Renal cortex interstitium (tissue), 11 donors: ENCODE results near the gene FOXK1. TPM values are rescaled to one million over a fixed set of nuclear protein-coding genes. Genes with fewer than 3 reads are reported as not detected.
A peak's percentile ranks its signal among the peaks of the same experiment; 100 is the strongest.

ENCODE experiments used
- DNase-seq, 11 donors: peaks; one replicate each; pipeline ENCODE4 v3.0.0-alpha.2; 2013; ENCODE audit warnings: low read depth in 9 of 11, low spot score in 4 of 11; ENCODE audit errors: extremely low read depth in 1 of 11
- polyA plus RNA-seq, 3 donors: library from polyadenylated mRNA; unstranded; fragments of 120-200 nt; gene quantifications; one replicate each; pipeline ENCODE4 v1.2.1, GENCODE V29; 2013; ENCODE audit not compliant: insufficient read length in 3 of 3

FOXK1 gene
- polyA plus RNA-seq, 3 donors: 16.9 to 19.8 (median 19.5) TPM

DNA sequence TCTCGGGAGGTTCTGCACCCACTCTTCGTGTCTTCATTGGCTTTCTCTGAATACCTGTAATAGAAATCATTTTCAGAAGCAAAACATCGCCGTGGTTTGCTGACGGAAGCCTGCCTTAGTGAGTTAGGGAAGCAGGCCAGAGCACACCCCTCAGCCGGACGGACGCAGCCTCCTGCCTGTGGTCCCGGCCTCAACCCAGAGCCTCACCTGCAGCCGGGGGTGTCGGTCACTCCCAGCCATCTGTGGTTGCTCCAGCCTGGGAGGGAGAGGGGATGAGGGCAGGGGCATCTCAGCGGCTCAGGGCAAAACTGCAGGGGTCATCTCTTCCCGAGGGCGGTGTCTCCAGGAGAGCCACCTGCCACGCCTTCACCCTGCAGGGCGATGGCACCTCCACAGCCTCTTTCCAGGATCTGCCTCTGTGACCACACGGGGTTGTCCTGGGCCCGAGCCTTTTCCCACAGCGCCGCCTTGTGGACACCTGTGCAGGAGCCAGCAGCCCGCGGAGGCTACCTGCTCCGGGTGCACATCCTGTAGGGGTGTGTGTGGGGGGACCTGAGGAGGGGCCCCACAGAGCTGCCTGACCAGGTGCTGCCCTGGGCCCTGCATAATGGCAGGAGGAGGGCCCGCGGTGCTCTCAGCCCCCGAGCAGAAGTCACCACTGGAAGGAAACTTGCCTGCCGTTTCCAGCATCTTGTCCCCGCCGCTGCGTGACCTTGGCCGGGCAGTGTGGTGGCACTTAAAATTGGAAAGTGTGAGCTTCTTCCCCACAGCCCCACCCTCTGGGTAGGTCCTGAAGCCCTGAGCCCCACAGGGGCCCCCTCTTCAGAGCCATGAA, 71.7 kb downstream of the FOXK1 start:
- DNase-seq: peak in 1 of 11 donors; percentile 40

DNA sequence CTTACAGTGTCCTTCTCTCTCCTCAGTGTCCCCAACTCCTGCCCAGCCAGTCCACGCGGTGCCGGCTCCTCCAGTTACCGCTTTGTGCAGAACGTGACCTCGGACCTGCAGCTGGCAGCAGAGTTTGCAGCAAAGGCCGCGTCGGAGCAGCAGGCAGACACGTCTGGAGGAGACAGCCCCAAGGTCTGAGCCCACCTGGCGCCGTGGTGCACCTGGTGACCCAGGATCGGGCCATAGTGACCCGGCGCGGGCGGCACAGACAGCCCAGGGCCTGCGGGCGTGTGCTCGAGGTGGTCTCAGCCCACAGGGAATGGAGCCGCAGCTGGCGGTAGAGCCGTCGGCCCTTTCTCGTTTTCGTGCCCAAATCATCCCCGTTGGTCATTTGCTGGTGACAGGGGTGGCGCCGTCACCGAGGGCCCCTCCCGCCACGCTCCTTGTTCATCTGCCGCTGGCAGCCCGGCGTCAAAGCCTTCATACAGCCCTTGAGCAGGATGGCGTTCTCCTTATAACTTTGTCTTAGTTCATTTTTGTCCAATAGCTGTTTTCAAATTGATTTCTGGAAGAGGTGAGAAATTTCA, 72.4 kb downstream of the FOXK1 start:
- no peak for DNase-seq

DNA sequence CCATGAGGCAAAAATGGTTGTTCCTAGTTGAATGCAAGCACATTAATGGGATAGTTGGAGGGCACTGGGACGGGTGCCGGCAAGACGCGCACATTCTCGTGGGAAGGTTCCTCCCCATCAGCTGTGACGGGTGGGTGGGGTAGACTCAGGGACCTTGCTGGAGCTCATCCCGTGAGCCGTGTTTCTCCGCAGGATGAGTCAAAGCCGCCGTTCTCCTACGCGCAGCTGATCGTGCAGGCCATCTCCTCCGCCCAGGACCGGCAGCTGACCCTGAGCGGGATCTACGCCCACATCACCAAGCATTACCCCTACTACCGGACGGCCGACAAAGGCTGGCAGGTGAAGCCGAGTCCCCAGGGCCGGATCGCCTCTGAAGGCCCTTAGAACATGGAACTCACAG, 73.0 kb downstream of the FOXK1 start:
- DNase-seq: no peak

DNA sequence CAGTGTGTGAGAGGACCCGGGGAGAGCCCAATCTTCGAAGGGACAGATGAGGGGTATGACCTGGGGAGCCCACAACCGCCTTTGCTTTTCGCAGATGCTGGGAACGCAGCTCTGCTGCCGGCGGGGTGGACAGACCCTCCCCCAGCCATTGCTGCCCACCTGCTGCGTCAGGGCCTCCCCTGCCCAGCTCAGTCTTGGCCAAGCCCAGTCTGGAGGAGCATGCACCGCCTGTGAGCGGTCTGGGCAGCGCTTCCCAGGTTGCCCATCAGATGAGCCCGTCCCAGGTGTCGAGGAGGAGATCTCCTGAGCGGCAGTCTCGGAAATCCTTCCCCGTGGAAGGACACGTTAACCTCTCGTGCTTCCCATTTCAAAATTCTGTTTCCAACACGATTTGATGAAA, 76.0 kb downstream of the FOXK1 start:
- DNase-seq: no peak

DNA sequence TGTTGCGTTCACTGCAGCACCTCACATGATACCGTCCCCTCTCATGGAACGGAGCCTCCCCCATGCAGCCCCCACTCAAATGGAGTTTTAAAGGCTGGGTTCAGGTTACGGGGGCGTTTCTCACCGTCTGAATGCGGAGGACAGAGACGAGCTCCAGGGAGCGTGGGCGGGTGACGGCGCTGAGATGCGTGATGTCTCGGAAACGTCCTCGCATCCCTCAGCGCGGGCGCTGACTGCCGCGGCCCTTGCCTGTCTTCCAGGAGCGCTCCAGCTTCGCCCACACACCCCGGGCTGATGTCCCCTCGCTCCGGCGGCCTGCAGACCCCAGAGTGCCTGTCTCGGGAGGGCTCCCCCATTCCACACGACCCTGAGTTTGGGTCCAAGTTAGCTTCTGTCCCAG, 76.7 kb downstream of the FOXK1 start:
- no peak for DNase-seq

DNA sequence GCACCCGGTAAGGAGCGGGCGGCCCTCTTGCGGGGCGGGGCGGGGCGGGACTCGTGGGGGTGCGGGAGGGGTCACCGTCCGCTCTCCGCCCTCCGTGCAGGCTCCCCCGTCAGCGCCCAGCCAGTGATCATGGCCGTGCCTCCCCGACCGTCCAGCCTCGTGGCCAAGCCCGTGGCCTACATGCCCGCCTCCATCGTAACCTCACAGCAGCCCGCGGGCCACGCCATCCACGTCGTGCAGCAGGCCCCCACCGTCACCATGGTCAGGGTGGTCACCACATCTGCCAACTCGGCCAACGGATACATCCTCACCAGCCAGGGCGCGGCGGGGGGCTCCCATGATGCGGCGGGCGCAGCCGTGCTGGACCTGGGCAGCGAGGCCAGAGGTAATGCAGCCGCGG, 77.1 kb downstream of the FOXK1 start:
- no peak for DNase-seq

DNA sequence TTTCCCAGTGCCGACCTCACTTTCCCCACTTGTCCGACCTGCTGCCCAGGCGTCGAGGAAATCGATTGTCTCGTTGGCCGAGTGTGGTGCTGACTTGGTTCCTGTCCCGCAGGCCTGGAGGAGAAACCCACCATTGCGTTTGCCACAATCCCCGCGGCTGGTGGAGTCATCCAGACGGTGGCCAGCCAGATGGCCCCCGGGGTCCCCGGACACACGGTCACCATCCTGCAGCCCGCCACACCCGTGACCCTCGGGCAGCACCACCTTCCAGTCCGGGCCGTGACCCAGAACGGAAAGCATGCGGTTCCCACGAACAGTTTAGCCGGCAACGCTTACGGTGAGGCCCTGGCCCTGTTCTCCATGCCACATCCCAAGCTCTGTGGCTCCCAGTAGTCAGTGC, 78.9 kb downstream of the FOXK1 start:
- DNase-seq: no peak

DNA sequence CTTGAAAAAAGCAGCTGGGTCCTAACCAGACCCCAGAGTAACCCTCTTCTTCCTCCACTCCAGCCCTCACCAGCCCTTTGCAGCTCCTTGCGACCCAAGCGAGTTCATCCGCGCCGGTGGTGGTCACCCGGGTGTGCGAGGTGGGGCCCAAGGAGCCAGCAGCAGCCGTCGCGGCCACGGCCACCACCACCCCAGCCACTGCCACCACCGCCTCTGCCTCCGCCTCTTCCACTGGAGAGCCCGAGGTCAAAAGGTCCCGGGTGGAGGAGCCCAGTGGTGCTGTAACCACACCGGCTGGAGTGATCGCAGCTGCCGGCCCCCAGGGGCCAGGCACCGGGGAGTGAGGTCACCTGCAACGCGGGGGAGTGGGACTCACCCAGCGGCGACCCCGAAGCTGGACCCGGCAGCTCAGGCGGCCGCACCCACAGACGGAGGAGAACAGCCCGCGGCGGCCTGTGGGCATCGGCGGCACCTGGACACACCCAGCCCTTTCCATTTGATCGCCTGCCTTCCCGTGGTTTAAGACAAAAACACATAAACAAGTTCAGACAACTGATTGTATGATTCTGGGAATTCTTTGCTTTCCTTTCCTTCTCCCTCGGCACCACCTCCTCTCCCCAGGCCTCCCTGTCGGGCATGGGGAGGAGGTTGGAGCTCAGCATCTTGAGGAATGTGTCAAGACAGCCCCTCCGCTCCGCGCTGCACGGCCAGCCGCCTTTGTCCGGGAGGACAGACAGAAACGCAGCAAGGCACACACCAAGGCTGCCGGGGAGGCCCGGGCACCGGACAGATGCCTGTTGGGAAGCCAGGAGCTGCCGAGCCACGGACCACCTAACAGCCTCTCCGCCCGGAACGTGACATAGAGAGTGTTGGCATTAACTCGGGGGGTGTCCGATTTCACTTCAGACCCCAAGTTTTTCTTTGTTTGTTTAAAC, 80.3 kb downstream of the FOXK1 start:
- no peak for DNase-seq

DNA sequence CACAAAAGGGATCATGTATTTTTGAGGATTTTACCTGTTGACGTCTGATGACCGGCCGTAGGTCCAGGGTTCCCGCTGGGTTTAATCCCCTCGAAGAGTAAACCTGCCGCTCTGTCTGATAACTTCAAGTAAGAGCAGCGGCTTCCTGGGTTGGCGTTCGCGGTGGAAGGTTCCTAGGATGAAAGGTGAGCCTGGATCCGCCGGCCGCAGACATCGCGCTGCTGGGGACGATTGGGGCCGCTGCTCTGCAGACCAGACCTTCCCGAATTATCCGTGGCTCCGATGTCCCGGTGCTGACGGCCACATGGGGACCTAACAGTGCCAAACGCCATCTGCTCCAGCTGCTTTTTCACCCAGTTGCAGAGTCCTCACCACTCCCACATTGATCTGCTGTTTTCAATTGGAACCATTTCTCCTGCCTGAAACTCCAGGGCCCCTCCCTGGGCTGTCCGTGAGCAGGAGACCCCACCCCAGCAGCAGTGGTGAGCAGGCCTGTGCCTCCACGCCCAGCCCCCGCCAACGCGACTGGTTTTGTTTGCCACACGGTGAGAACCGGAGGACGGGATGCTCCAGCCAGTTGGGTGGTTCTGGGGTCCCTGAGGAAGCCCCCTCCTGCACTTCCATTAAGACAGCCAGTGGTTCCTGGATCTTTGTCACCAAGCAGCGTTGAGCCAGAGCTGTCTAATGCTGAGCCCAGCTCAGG, 81.1 kb downstream of the FOXK1 start:
- DNase-seq: no peak

DNA sequence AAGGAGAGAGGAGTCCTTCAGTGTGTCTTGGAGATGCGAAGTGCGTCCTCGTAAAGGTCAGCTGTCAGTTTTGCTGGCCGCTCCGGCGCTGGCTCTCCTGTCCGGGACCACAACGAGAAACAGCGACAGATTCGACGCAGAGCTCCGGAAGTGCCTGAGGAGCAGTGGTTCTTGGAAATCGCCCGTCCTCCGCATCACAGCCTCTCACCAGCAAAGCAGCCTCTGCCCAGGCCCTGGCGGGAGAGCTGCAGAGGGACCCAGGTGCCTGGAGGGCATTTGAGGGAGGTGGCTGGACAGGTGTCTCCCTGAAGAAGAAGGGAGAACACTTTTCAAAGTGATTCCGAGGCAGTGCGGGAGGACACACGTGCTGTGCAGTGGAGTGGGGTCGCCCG, 81.7 kb downstream of the FOXK1 start:
- no peak for DNase-seq

DNA sequence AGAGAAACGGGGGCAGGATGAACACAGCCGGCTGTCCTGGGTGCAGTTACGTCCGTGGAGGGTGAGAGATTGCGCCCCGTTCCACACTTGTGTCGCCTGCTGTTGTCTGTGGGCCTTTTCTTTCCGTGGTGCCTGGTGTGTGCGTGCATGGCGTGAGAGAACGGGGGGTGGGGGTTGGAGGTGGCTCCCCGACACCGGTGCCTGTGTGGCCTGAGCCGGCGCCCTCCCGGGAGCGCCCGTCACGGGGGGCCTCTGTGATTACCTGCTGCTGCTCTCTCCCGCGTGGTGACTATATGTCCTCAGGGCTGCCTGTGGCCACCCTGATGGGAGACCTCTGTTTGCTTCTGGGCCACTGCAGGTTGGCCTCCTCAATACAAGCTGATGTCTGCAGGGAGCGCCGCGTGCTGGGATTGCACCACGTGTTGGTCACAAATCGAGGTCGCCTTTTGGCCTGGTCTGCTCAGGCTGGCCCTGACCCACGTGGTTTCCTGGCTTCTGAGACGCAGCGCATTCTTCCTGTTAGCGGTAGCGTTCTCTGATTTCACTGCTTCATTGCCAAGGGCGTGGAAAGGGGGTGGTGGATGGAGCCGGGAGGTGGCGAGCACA, 82.4 kb downstream of the FOXK1 start:
- no peak for DNase-seq

DNA sequence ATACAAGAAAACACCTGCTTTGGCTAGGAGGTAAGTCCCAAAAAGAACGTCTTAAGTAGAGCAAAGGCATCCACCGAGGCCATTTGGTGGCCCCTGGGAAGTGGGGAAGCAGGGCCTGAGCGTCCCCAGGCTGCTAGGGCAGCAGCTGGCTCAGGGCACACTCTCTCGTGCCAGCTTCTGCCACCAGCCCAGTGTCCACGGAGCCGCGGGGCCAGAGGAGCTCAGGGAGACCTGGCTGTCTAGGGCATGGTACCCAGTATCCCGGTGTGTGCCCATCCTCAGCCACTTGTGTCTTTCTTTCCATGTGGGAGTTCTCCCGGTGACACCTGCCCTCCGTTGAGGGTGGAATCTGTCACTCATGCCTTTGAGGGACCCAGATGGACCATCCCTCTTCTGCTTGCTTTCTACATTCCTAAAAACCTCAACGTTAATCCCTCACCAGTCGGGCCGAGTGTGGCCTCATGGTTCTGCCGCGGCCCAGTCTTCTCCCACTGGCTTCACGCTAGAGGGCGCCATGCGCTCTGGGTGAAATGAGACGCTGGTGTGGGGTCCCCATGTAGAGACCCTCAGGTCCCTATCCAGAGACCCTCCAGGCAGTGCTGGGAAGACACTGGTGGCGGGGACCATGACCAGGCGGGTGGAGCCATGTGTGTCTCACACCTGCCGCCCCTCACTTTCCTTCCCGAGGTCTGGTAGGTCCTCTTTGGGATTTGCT, 83.8 kb downstream of the FOXK1 start:
- no peak for DNase-seq

DNA sequence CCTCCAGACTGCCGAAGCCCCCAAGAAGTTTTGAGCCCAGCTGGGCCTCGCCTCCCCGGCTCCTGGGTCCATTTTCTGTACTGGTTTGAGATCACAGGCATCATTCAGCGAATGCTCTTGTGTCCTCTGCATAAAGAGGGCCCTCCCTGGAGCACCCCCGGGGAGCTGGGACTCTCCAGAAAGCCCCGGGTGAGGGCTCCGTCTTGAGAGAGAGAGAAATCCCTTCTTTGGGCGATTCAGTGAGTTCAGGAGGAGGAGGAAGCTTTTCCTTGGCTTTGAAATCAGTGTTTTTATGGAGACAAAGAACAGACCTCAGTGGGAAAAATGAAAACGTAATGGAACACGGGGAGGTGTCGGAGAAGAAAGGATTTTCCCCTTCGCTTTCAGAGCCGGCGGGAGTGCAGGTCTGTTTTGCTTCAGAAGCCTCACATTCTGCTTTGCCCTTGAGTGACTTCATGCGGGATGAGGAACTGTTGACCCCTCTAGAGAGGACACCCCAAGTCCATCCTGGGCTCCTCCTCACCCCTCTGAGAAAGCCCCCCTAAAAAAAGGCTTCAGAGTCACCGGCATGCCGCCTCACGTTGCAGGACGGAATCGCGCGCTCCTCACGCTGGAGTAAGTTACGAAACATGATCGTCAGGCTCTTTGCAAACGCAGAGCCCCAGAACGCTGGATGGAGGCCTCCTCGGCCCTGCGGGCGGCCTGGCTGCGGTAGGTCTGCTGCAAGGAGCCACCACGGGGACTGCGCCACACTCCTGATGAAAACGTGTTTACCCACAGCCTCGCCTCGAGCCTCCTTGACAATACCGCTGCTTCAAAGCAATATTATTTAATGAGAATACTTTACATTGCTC, 84.8 kb downstream of the FOXK1 start:
- DNase-seq: no peak

DNA sequence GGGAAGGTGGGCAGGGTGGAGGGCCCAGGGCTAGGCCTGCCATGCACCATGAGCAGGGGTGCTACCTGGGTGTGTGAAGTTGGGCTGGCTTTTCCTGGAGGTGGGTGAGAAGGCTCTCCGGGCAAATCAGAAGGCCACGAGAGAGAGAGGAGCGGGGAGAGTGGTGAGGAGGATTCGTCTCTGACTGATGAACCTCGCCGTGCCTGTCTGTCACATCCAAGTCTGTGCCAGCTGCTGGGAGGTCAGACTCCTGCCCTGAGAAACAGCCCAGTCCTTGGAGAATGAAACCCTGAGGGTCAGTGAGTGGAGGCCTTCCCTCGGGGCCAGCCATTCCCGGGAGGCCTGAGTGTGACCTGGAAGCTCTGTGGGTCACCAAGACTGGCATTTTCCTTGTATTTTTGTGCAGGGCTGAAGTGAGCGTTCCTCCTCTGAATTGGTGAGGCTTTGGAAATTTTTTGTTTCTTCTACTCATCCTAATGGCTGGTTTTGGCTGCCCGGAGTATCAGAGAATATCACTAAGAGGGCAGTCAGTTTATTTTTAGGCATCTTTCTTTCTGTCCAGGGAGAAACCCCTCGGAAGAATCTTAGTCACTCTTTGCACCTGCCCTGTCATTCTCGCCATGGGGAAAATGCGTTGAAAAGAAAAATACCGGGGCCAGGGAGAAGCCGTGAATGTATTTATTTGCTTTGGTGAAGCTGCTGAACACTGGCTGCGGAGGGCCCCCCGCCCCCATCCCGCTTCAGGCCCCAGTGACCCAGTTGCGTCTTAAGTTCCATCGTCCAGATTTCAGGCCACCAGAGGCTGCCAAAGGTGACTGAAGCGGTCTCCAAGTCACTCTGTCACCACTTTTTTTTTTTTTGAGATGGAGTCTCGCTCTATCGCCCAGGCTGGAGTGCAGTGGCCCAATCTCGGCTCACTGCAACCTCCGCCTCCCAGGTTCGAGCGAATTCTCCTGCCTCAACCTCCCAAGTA, 86.8 kb downstream of the FOXK1 start:
- DNase-seq: no peak

DNA sequence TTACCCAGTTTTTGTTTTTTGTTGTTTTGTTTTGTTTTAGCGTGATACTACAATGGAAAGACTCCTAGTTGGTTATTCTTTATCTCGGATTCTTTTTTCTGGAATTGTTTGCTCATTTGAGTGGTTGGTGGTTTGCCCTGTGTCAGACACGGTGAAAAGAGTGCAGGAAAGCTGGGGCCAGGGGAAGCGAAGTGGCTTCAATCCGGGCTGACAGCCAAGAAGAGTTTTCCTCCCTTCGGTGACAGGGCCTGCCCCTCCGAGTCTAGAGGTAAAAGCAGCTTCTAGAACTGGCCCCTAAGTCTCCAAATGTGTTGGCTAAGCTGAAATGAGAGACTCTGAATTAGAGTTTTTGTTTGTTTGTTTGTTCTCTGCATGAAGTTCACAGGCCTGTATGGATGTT, 87.7 kb downstream of the FOXK1 start:
- DNase-seq: no peak

DNA sequence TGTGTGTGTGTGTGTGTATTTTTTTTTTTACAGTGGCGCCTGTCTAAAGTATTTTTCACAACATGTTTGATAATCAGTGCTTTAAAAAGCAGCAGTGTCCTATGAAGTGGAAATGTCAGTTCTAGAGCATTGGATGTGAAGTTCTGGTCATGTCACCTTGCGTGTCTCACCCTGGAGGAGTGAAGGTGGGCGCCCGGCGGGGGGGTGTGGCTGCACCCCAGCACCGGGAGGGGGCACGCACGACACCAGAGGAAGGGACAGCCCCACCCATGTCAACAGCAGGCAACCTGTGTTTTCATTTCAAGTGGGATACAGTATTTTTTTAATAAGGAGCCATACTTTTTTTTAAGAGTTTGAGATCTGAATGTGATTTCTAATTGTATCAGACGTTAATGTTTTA, 88.8 kb downstream of the FOXK1 start:
- no peak for DNase-seq
